Lung (tissue), 16 donors: ENCODE data around the gene FTH1. TPM values are rescaled to one million over a fixed set of nuclear protein-coding genes. Genes with fewer than 3 reads are reported as not detected.
A peak's percentile ranks its signal among the peaks of the same experiment; 100 is the strongest.

Experiments
- ATAC-seq: fragments of 200-7000 bp; cut with Tn5 transposase; one replicate; pipeline ENCODE4 v1.9.1; 2020; ENCODE audit warnings: moderate number of reproducible peaks; ENCODE audit not compliant: insufficient read depth, low FRiP score
- DNase-seq, 3 donors: peaks; one replicate each; pipeline ENCODE4 v3.0.0-alpha.2; 2013 to 2017
- H3K27ac ChIP-seq, 2 donors: one replicate each; pipeline ENCODE4 v1.5.1; 2013; ENCODE audit warnings: mild to moderate bottlenecking in 2 of 2, moderate library complexity in 2 of 2, control low read depth in 1 of 2, inconsistent platforms in 1 of 2, low read depth in 1 of 2, low read length in 1 of 2
- H3K27me3 ChIP-seq, 3 donors: one replicate each; pipeline ENCODE4 v1.5.1; 2013; ENCODE audit warnings: low read length in 2 of 3; ENCODE audit not compliant: control insufficient read depth in 3 of 3, insufficient read depth in 3 of 3
- H3K36me3 ChIP-seq, 4 donors: one replicate each; pipeline ENCODE4 v1.5.1; 2013; ENCODE audit warnings: low read length in 4 of 4, mild to moderate bottlenecking in 1 of 4, moderate library complexity in 1 of 4; ENCODE audit not compliant: control insufficient read depth in 4 of 4, insufficient read depth in 4 of 4
- H3K4me1 ChIP-seq, 5 donors: one replicate each; pipeline ENCODE4 v1.5.1; 2013; ENCODE audit warnings: low read length in 5 of 5, mild to moderate bottlenecking in 2 of 5, moderate library complexity in 1 of 5; ENCODE audit not compliant: control insufficient read depth in 5 of 5, insufficient read depth in 5 of 5
- H3K4me3 ChIP-seq: one replicate; pipeline ENCODE4 v1.5.1; 2013; ENCODE audit warnings: mild to moderate bottlenecking, control low read depth, moderate library complexity
- H3K9ac ChIP-seq, 2 donors: one replicate each; pipeline ENCODE4 v1.5.1; 2013; ENCODE audit warnings: low read length in 2 of 2, control low read depth in 1 of 2; ENCODE audit not compliant: insufficient read depth in 1 of 2
- H3K9me3 ChIP-seq, 4 donors: one replicate each; pipeline ENCODE4 v1.5.1; 2013; ENCODE audit warnings: low read length in 3 of 4, mild to moderate bottlenecking in 1 of 4, moderate library complexity in 1 of 4; ENCODE audit not compliant: control insufficient read depth in 4 of 4, insufficient read depth in 3 of 4
- WGBS, 2 donors: extraction: QIAGEN DNeasy Blood & Tissue Kit; methylation state at CpG; one replicate each; pipeline ENCODE4 v1.1.7; 2013; 5-methylcytosine and 5-hydroxymethylcytosine counted together
- long read RNA-seq, 5 donors: transcript quantifications; one replicate each; lab custom pipeline, GENCODE V29; 2026
- polyA plus RNA-seq, 2 donors: library from polyadenylated mRNA; stranded (reverse); fragments of 200-250 nt; gene quantifications; one replicate each; pipeline ENCODE4 v1.2.1, GENCODE V29; 2013
- total RNA-seq, 2 donors: library from RNA; depleted of rRNA in 1 of 2; stranded (reverse); fragments of >200 nt in 1 of 2; gene quantifications; one replicate each; pipeline ENCODE4 v1.2.1, GENCODE V29; 2014 to 2021
- TF ChIP-seq, protein P1 (sequence below): IDR thresholded peaks from 2 replicates; pipeline ENCODE4 v1.5.1; 2012; ENCODE audit warnings: mild to moderate bottlenecking; ENCODE audit errors: control extremely low read depth, extremely low read depth
- donor health status: control.
- donor health status: control.
- donor health status: Bipolar disorder and iron deficiency.
- donor health status: healthy.
- donor health status: DM: yes; HTN: yes; CAD: no.

Gene FTH1
- 1,000 to 10,000 TPM; 1,737 to 4,072 TPM for total RNA-seq
- polyA plus RNA-seq: over 10,000 TPM in 1 of 2 donors, 1,000 to 10,000 TPM in 1; 6,299 to 24,273 TPM
- long read RNA-seq, donor 1, transcript FTH1-201 (4 exons, 1,229 nt): major isoform, 1,290 of 1,479 reads
- long read RNA-seq, donor 1, transcript FTH1-211 (3 exons, 788 nt): minor isoform, 11 of 1,479 reads
- long read RNA-seq, donor 1, transcript FTH1-210 (4 exons, 983 nt): minor isoform, 5 of 1,479 reads
- long read RNA-seq, donor 1, transcript FTH1-208 (4 exons, 912 nt): minor isoform, 6 of 1,479 reads
- long read RNA-seq, donor 1, partial matches to known transcripts: 134 of 1,479 reads
- long read RNA-seq, donor 1, other reads (novel, unspliced or antisense): 32 of 1,479 reads
- long read RNA-seq, donor 2, transcript FTH1-211 (3 exons, 788 nt): minor isoform, 34 of 771 reads
- long read RNA-seq, donor 2, transcript FTH1-208 (4 exons, 912 nt): minor isoform, 5 of 771 reads
- long read RNA-seq, donor 2, transcript FTH1-201 (4 exons, 1,229 nt): major isoform, 632 of 771 reads
- long read RNA-seq, donor 2, partial matches to known transcripts: 93 of 771 reads
- long read RNA-seq, donor 2, other reads (novel, unspliced or antisense): 6 of 771 reads
- long read RNA-seq, donor 3, transcript FTH1-201 (4 exons, 1,229 nt): major isoform, 585 of 695 reads
- long read RNA-seq, donor 3, transcript FTH1-211 (3 exons, 788 nt): minor isoform, 12 of 695 reads
- long read RNA-seq, donor 3, partial matches to known transcripts: 86 of 695 reads
- long read RNA-seq, donor 3, other reads (novel, unspliced or antisense): 6 of 695 reads
- long read RNA-seq, donor 4, transcript FTH1-211 (3 exons, 788 nt): minor isoform, 30 of 769 reads
- long read RNA-seq, donor 4, transcript FTH1-201 (4 exons, 1,229 nt): major isoform, 596 of 769 reads
- long read RNA-seq, donor 4, partial matches to known transcripts: 133 of 769 reads
- long read RNA-seq, donor 4, other reads (novel, unspliced or antisense): 5 of 769 reads
- long read RNA-seq, donor 5, transcript FTH1-201 (4 exons, 1,229 nt): major isoform, 1,371 of 1,605 reads
- long read RNA-seq, donor 5, transcript FTH1-211 (3 exons, 788 nt): minor isoform, 22 of 1,605 reads
- long read RNA-seq, donor 5, transcript FTH1-208 (4 exons, 912 nt): minor isoform, 12 of 1,605 reads
- long read RNA-seq, donor 5, partial matches to known transcripts: 138 of 1,605 reads
- long read RNA-seq, donor 5, other reads (novel, unspliced or antisense): 55 of 1,605 reads

DNA sequence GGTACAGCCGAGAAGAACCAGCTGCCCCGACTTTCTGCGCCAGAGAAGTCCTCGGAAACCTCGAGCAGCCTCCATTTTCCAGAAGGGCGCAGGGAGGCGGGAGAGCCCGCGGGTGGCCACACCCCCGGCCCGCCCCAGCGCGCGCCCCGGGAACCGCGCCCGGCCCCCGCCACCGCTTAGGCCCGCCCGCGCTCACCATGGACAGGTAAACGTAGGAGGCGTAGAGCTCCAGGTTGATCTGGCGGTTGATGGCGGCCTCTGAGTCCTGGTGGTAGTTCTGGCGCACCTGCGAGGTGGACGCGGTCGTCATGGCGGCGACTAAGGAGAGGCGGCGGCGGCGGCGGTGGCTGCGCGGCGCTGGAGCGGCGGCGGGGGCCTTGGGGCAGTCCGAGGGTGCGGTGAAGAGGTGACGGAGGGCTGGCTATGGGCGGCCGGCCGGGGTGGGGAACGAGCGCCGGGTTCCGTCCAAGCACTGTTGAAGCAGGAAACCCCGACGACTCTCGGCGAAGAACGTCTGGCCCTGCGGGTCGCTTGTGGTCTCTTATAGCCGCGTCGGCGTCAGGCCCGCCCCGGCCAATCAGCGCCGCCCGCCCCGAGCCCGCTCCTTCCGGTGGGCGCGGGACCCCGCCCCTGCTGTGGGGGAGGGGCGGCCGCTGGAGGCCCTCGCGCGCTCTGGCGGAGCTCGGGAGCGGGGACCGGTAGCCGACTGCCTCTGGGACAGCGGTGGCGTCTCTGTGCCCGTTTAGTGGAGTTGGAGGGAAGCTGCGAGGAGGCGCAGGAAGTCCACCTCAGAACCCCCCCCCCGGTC lies at the start of gene FTH1:
Gene FTH1, minus strand, starts transcription at position 519 of the 808 bp plus-strand sequence. Its CDS starts 209 bp downstream, at position 310.
- WGBS, 2 donors: 3 to 5% methylated on average over 84 to 93 of the region's 93 CpGs
- peaks cover 11 to 36% (median 23%) of the 10 kb centered on the region in 5 donors for H3K4me1 ChIP-seq
- TF ChIP-seq, protein P1, sequence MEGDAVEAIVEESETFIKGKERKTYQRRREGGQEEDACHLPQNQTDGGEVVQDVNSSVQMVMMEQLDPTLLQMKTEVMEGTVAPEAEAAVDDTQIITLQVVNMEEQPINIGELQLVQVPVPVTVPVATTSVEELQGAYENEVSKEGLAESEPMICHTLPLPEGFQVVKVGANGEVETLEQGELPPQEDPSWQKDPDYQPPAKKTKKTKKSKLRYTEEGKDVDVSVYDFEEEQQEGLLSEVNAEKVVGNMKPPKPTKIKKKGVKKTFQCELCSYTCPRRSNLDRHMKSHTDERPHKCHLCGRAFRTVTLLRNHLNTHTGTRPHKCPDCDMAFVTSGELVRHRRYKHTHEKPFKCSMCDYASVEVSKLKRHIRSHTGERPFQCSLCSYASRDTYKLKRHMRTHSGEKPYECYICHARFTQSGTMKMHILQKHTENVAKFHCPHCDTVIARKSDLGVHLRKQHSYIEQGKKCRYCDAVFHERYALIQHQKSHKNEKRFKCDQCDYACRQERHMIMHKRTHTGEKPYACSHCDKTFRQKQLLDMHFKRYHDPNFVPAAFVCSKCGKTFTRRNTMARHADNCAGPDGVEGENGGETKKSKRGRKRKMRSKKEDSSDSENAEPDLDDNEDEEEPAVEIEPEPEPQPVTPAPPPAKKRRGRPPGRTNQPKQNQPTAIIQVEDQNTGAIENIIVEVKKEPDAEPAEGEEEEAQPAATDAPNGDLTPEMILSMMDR: no peak
- DNase-seq (peak; percentile 94 to 97 (median 94)), ATAC-seq (peak; percentile 78)
- H3K4me3 ChIP-seq: peak within 1 kb of the TSS; percentile 93
- H3K9me3 ChIP-seq: no peaks in the 10 kb centered on the region
- peak within 1 kb of the TSS; percentile 92 to 98 for H3K27ac ChIP-seq
- H3K36me3 ChIP-seq: peaks cover 4 to 34% (median 19%) of the 10 kb centered on the region in 4 donors
- peak within 1 kb of the TSS; percentile 63 to 96 for H3K9ac ChIP-seq
- H3K27me3 ChIP-seq: no peaks in the 10 kb centered on the region

DNA sequence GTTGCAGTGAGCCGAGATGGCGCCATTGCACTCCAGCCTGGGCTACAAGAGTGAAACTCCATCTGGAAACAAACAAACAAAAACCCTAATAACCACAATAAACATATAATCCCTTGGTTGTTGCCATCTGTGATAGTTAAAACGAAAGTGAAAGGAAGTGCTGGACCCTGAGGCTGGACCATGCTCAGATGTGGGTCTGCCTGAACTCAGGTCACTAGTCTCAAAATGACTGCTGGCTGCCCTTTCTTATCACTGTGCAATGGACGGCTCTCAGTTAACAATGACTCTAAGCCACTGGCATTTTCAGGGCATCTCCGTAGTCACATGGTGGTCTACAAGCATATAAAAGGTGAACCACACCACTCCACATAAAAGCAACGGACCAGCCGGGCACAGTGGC lies 48.2 kb upstream of the FTH1 start:
- H3K27me3 ChIP-seq: no peaks in the 10 kb centered on the region
- no peak for DNase-seq
- no peaks in the 10 kb centered on the region for H3K36me3 ChIP-seq

More for the DNA sequence above, 48.2 kb upstream of the FTH1 start:
- TF ChIP-seq, protein P1: no peak
- no peak for ATAC-seq
- Histone ChIP-seq H3K9me3 (no peaks in the 10 kb centered on the region), H3K9ac (no peak overlapping the region), H3K4me1 (no peaks in the 10 kb centered on the region), H3K27ac (no peak overlapping the region), H3K4me3 (no peak overlapping the region)
- WGBS, 2 donors: 86 to 93% methylated on average over 7 of the region's 7 CpGs
